Measurements from ENCODE around the gene FKBP3.
"Not testable (repeated sequence)": the region's sequence is repeated elsewhere in the genome, so short reads cannot be mapped to it uniquely, and the experiment has no call there.

FKBP3 gene

DNA sequence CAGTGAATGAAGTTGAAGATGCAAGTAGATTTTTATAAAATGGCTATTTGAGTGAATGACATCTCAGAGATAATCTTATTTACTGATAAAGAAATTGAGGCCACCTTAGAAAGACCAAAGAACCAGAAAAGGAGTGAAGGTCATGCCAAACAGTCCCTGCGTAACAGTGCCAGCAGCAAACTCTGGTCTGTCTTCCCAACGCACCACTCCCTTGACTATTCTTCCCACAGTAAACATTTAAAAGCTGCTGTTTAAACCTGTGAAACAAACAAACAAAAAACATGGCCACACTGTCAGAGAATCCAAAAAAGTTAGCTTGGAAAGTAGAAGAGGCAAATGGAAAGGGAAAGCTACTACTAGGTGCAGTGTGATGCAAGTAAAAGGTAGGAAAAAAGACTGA is 51.9 kb downstream of the FKBP3 start:
- H3K36me3 ChIP-seq (ENCODE audit: insufficient read depth, low read length): no peaks in the 10 kb centered on the region
- no peaks in the 10 kb centered on the region for H3K9me3 ChIP-seq (ENCODE audit: low read length)
- H3K9ac ChIP-seq (ENCODE audit: low read length): no peak overlapping the region
- no peak overlapping the region for H3K27ac ChIP-seq (ENCODE audit: low read depth, low read length)
- no peak overlapping the region for H3K4me3 ChIP-seq (ENCODE audit: low read depth in 1 of 2, low read length in 2 of 2)
- peaks cover 28% of the 10 kb centered on the region for H3K4me1 ChIP-seq (ENCODE audit: insufficient read depth, low read length)
- H3K27me3 ChIP-seq (ENCODE audit: control insufficient read depth in 1 of 2, insufficient read depth in 2 of 2, low read length in 2 of 2): no peaks in the 10 kb centered on the region

DNA sequence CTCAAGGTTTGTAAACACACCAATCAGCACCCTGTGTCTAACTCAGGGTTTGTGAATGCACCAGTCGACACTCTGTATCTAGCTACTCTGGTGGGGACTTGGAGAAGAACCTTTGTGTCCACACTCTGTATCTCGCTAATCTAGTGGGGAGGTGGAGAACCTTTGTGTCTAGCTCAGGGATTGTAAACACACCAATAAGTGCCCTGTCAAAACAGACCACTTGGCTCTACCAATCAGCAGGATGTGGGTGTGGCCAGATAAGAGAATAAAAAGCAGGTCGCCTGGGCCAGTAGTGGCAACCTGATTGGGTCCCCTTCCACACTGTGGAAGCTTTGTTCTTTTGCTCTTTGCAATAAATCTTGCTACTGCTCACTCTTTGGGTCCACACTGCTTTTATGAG is 53.2 kb downstream of the FKBP3 start:
- not testable (repeated sequence) for H3K27me3 ChIP-seq (ENCODE audit: control insufficient read depth in 1 of 2, insufficient read depth in 2 of 2, low read length in 2 of 2); H3K36me3 ChIP-seq (ENCODE audit: insufficient read depth, low read length); H3K27ac ChIP-seq (ENCODE audit: low read depth, low read length); H3K9ac ChIP-seq (ENCODE audit: low read length); H3K4me3 ChIP-seq (ENCODE audit: low read depth in 1 of 2, low read length in 2 of 2); H3K9me3 ChIP-seq (ENCODE audit: low read length)
- H3K4me1 ChIP-seq (ENCODE audit: insufficient read depth, low read length): peaks cover 17% of the 10 kb centered on the region

DNA sequence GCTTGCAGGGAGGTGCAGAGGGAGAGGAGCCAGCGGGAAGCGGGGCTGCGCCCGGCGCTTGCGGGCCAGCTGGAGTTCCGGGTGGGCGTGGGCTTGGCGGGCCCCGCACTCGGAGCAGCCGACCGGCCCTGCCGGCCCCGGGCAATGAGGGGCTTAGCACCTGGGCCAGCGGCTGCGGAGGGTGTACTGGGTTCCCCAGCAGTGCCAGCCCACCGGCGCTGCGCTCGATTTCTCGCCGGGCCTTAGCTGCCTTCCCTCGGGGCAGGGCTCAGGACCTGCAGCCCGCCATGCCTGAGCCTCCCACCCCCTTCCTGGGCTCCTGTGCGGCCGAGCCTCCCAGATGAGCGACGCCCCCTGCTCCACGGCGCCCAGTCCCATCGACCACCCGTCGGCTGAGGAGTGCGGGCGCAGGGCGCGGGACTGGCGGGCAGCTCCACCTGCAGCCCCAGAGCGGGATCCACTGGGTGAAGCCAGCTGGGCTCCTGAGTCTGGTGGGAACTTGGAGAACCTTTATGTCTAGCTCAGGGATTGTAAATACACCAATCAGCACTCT is 53.8 kb downstream of the FKBP3 start:
- H3K36me3 ChIP-seq (ENCODE audit: insufficient read depth, low read length); H3K27ac ChIP-seq (ENCODE audit: low read depth, low read length); H3K4me3 ChIP-seq (ENCODE audit: low read depth in 1 of 2, low read length in 2 of 2); H3K9me3 ChIP-seq (ENCODE audit: low read length); H3K9ac ChIP-seq (ENCODE audit: low read length); H3K27me3 ChIP-seq (ENCODE audit: control insufficient read depth in 1 of 2, insufficient read depth in 2 of 2, low read length in 2 of 2): not testable (repeated sequence)
- peaks cover 11% of the 10 kb centered on the region for H3K4me1 ChIP-seq (ENCODE audit: insufficient read depth, low read length)

DNA sequence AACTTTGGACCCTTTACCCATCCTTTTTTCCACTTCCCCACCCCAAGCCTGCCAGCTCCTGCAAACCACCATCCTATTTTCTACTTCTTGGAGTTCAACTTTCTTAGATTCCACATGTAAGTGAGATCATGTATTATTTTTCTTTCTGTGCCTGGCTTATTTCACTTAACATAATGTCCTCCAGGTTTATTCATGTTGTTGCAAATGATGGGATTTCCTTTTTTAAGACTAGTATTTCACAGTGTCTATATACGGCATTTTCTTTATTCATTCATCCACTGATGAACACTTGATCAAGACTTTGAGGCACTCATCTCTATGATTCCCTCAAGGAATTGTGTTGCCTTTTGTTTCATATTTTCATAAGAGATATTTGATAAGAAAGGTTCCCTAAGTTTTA is 56.0 kb downstream of the FKBP3 start:
- no peaks in the 10 kb centered on the region for H3K36me3 ChIP-seq (ENCODE audit: insufficient read depth, low read length)
- no peak overlapping the region for H3K9ac ChIP-seq (ENCODE audit: low read length)
- H3K27me3 ChIP-seq (ENCODE audit: control insufficient read depth in 1 of 2, insufficient read depth in 2 of 2, low read length in 2 of 2): no peaks in the 10 kb centered on the region
- no peak overlapping the region for H3K27ac ChIP-seq (ENCODE audit: low read depth, low read length)
- H3K9me3 ChIP-seq (ENCODE audit: low read length): no peaks in the 10 kb centered on the region
- no peak overlapping the region for H3K4me3 ChIP-seq (ENCODE audit: low read depth in 1 of 2, low read length in 2 of 2)
- peaks cover under 1% of the 10 kb centered on the region for H3K4me1 ChIP-seq (ENCODE audit: insufficient read depth, low read length)

DNA sequence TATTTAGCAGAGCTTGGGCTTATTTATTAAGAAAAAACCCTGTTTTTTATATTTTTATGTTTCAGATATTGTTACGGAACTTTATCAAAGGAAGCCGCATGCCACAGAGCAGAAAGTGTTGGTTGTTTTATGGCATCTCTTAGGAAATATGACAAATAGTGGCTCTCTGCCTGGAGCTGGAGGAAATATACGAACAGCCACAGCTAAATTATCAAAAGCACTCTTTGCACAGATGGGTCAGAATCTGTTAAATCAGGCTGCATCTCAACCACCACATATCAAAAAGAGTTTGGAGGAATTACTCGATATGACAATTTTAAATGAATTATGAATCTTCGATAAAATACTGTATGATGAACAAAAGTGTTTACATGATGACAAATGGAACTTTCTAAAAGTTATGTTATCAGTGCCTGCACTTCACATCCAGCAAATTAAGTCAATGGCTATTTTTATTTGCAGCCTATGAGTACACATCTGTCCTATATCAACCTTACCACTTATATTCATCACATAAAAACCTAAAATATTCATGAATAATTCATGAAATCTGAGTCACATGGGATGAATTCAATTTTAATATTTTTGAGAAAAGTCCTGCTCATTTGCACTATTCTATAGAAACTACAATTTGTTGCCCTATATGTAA is 60.9 kb downstream of the FKBP3 start:
- H3K9me3 ChIP-seq (ENCODE audit: low read length): no peaks in the 10 kb centered on the region
- H3K27me3 ChIP-seq (ENCODE audit: control insufficient read depth in 1 of 2, insufficient read depth in 2 of 2, low read length in 2 of 2): no peaks in the 10 kb centered on the region
- no peak overlapping the region for H3K9ac ChIP-seq (ENCODE audit: low read length)
- H3K4me3 ChIP-seq (ENCODE audit: low read depth in 1 of 2, low read length in 2 of 2): no peak overlapping the region
- H3K36me3 ChIP-seq (ENCODE audit: insufficient read depth, low read length): no peaks in the 10 kb centered on the region
- no peak overlapping the region for H3K27ac ChIP-seq (ENCODE audit: low read depth, low read length)
- H3K4me1 ChIP-seq (ENCODE audit: insufficient read depth, low read length): no peaks in the 10 kb centered on the region

DNA sequence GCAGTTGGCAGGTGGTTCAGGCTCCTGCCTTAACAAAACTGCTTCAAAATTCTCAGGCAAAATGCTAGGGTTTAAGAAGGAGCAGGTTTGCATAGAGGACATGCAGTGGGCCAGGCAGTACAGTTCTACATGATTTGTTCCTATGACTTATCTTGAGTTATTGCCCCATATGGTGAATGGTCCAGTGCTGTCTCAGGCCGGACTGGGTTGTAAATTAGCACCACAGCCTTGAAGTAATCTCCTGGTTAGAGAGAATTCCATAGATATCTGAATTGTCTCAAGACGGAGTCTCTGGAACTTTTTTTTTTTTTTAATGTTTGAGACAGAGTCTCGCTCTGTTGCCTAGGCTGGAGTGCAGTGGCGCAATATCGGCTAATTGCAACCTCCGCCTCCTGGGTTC is 62.2 kb downstream of the FKBP3 start:
- H3K9me3 ChIP-seq (ENCODE audit: low read length): no peaks in the 10 kb centered on the region
- no peak overlapping the region for H3K4me3 ChIP-seq (ENCODE audit: low read depth in 1 of 2, low read length in 2 of 2)
- no peak overlapping the region for H3K9ac ChIP-seq (ENCODE audit: low read length)
- no peaks in the 10 kb centered on the region for H3K4me1 ChIP-seq (ENCODE audit: insufficient read depth, low read length)
- H3K36me3 ChIP-seq (ENCODE audit: insufficient read depth, low read length): no peaks in the 10 kb centered on the region
- H3K27ac ChIP-seq (ENCODE audit: low read depth, low read length): no peak overlapping the region
- no peaks in the 10 kb centered on the region for H3K27me3 ChIP-seq (ENCODE audit: control insufficient read depth in 1 of 2, insufficient read depth in 2 of 2, low read length in 2 of 2)

DNA sequence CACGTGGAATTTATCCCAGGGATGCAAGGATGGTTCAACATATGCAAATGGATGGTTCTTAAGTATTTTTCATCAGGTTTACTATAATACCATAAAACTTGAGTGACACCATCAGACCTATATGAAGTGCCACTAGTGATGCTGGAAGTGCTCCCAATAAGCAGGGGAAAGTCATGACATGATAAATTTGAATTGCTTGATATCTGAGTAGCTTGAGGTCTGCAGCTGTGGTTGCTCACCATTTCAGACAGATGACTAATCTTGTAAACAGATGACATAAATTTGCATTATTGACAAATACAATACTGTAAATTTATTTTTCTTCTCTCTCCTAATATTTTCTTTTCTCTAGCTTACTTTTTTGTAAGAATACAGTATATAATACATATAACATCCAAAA is 64.1 kb downstream of the FKBP3 start:
- Histone ChIP-seq H3K9ac (ENCODE audit: low read length) (no peak overlapping the region), H3K9me3 (ENCODE audit: low read length) (no peaks in the 10 kb centered on the region), H3K36me3 (ENCODE audit: insufficient read depth, low read length) (no peaks in the 10 kb centered on the region), H3K4me3 (ENCODE audit: low read depth in 1 of 2, low read length in 2 of 2) (no peak overlapping the region), H3K4me1 (ENCODE audit: insufficient read depth, low read length) (no peaks in the 10 kb centered on the region), H3K27ac (ENCODE audit: low read depth, low read length) (no peak overlapping the region), H3K27me3 (ENCODE audit: control insufficient read depth in 1 of 2, insufficient read depth in 2 of 2, low read length in 2 of 2) (no peaks in the 10 kb centered on the region)

DNA sequence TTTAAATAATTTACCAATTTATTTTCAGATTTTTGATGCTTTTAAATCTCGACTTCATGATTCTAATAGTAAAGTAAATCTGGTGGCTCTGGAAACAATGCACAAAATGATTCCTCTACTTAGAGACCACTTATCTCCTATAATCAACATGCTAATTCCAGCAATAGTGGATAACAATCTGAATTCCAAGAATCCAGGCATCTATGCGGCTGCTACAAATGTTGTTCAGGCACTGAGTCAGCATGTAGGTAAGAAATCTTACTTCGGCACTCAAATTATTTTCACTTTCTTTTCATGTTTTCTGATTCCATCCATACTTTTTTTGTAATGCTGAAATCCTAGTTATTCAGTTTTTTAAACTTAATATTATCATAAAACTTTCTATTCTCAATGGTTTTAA is 65.9 kb downstream of the FKBP3 start:
- H3K27ac ChIP-seq (ENCODE audit: low read depth, low read length): no peak overlapping the region
- H3K36me3 ChIP-seq (ENCODE audit: insufficient read depth, low read length): no peaks in the 10 kb centered on the region
- no peak overlapping the region for H3K9ac ChIP-seq (ENCODE audit: low read length)
- H3K4me1 ChIP-seq (ENCODE audit: insufficient read depth, low read length): no peaks in the 10 kb centered on the region
- H3K4me3 ChIP-seq (ENCODE audit: low read depth in 1 of 2, low read length in 2 of 2): no peak overlapping the region
- H3K27me3 ChIP-seq (ENCODE audit: control insufficient read depth in 1 of 2, insufficient read depth in 2 of 2, low read length in 2 of 2): no peaks in the 10 kb centered on the region
- H3K9me3 ChIP-seq (ENCODE audit: low read length): no peaks in the 10 kb centered on the region

DNA sequence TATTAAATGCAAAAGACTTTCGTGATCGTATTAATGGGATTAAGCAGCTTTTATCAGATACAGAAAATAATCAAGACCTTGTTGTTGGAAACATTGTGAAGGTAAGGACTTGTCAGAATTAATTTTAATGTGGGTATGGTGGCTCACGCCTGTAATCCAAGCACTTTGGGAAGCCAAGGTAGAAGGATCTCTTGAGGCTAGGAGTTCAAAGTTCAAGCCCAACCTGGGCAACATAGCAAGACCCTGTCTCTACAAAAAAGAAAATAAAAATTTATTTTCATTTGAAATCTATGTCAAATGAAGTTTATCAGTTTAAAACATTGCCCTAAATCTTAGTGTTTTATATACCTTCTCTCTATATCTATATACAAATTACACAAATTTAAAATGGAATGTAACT is 67.6 kb downstream of the FKBP3 start:
- H3K9me3 ChIP-seq (ENCODE audit: low read length): no peaks in the 10 kb centered on the region
- H3K27me3 ChIP-seq (ENCODE audit: control insufficient read depth in 1 of 2, insufficient read depth in 2 of 2, low read length in 2 of 2): no peaks in the 10 kb centered on the region
- no peaks in the 10 kb centered on the region for H3K4me1 ChIP-seq (ENCODE audit: insufficient read depth, low read length)
- H3K4me3 ChIP-seq (ENCODE audit: low read depth in 1 of 2, low read length in 2 of 2): no peak overlapping the region
- H3K36me3 ChIP-seq (ENCODE audit: insufficient read depth, low read length): no peaks in the 10 kb centered on the region
- H3K9ac ChIP-seq (ENCODE audit: low read length): no peak overlapping the region
- H3K27ac ChIP-seq (ENCODE audit: low read depth, low read length): no peak overlapping the region

DNA sequence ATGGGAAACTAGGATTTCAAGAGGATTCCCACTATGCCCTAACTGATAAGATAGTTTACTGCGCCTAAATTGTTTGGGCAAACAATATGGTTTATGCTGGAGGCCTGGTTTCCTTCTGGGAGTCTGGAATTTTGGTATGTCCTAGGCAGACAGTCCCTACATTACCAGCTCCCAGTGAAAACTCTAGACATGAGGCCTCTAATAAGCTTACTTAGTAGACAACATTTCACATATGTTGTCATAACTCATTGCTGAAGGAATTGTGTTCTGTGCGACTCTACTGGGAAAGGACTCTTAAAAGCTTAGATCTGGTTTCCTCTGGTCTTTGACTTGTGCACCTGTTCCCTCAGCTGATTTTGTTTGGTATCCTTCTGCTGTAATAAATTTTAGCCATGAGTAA is 68.3 kb downstream of the FKBP3 start:
- Histone ChIP-seq H3K9me3 (ENCODE audit: low read length) (no peaks in the 10 kb centered on the region), H3K4me3 (ENCODE audit: low read depth in 1 of 2, low read length in 2 of 2) (no peak overlapping the region), H3K9ac (ENCODE audit: low read length) (no peak overlapping the region), H3K27me3 (ENCODE audit: control insufficient read depth in 1 of 2, insufficient read depth in 2 of 2, low read length in 2 of 2) (no peaks in the 10 kb centered on the region), H3K36me3 (ENCODE audit: insufficient read depth, low read length) (no peaks in the 10 kb centered on the region), H3K4me1 (ENCODE audit: insufficient read depth, low read length) (no peaks in the 10 kb centered on the region), H3K27ac (ENCODE audit: low read depth, low read length) (no peak overlapping the region)

Data from muscle layer of colon (tissue), 2 donors.